Uterus (tissue), 4 donors: ENCODE results near the gene ADARB2. TPM values are rescaled to one million over a fixed set of nuclear protein-coding genes. Genes with fewer than 3 reads are reported as not detected.

Source experiments
- DNase-seq, 2 donors: peaks; one replicate each; pipeline ENCODE4 v3.0.0-alpha.2; 2019 to 2020
- H3K27ac ChIP-seq, 2 donors: fragments of 200-600 bp; sonication (generic); 1 replicate in 1 of 2; 2 replicates in 1 of 2; pipeline ENCODE4 v1.5.1; 2016 to 2018
- H3K27me3 ChIP-seq, 2 donors: fragments of 200-600 bp; sonication (generic); one replicate each; pipeline ENCODE4 v1.5.1; 2018 to 2019; ENCODE audit warnings: control low read depth in 1 of 2
- H3K36me3 ChIP-seq, 2 donors: fragments of 200-600 bp; sonication (generic); one replicate each; pipeline ENCODE4 v1.5.1; 2019; ENCODE audit warnings: control low read depth in 1 of 2
- H3K4me1 ChIP-seq, 2 donors: fragments of 200-600 bp; sonication (generic); one replicate each; pipeline ENCODE4 v1.5.1; 2018 to 2019; ENCODE audit warnings: control low read depth in 1 of 2
- H3K4me3 ChIP-seq, 2 donors: fragments of 200-600 bp; sonication (generic); 1 replicate in 1 of 2; 2 replicates in 1 of 2; pipeline ENCODE4 v1.5.1; 2018 to 2019; ENCODE audit warnings: mild to moderate bottlenecking in 1 of 2
- H3K9me3 ChIP-seq, 2 donors: fragments of 200-600 bp; sonication (generic); one replicate each; pipeline ENCODE4 v1.5.1; 2019; ENCODE audit warnings: control low read depth in 1 of 2
- CTCF ChIP-seq, 4 experiments: fragments of 200-600 bp in 2 of 4; fragments of 450-650 bp in 2 of 4; sonication (generic) in 2 of 4; IDR thresholded peaks; one replicate each; pipeline ENCODE4 v1.5.1; 2016 to 2019; ENCODE audit warnings: antibody characterized with exemption in 4 of 4, mild to moderate bottlenecking in 2 of 4, moderate library complexity in 1 of 4
- POLR2A ChIP-seq, 2 donors: fragments of 450-650 bp; IDR thresholded peaks; one replicate each; pipeline ENCODE4 v1.6.1; 2016; ENCODE audit warnings: antibody characterized with exemption in 2 of 2, mild to moderate bottlenecking in 1 of 2, moderate library complexity in 1 of 2
- intact Hi-C: fragments of 100-400 bp; cut with DNase I; formaldehyde crosslinking; loops from one replicate; pipeline ENCODE4 v1.15.1; 2023; ENCODE audit warnings: low total_unique reads
- total RNA-seq, 4 donors: library from RNA; depleted of rRNA in 3 of 4; stranded (reverse); fragments of >200 nt in 3 of 4; gene quantifications; one replicate each; pipeline versions ENCODE4 v1.1.0 to v1.2.4, GENCODE V29; 2014 to 2023
- donor health status: DM: yes; HTN: yes; CAD: no.

The ADARB2 gene
- total RNA-seq, 4 donors from 2014 or later: 0.76 to 2.6 (median 2.0) TPM; not detected in 1

GRCh38 chr10:1660386-1660785 is 76.9 kb downstream of the ADARB2 start:
- H3K36me3 ChIP-seq: no peaks in the 10 kb centered on the region
- no peaks in the 10 kb centered on the region for H3K27me3 ChIP-seq
- TF ChIP-seq CTCF (IDR thresholded peaks at IDR 0.05): no peak
- no peak for TF ChIP-seq POLR2A (IDR thresholded peaks at IDR 0.05)
- H3K4me1 ChIP-seq: no peaks in the 10 kb centered on the region
- no peaks in the 10 kb centered on the region for H3K9me3 ChIP-seq
- DNase-seq: no peak
- no peak overlapping the region for H3K27ac ChIP-seq
- H3K4me3 ChIP-seq: no peak overlapping the region
- intact Hi-C loops: no loop called here

- no peak for DNase-seq
- intact Hi-C loops: no loop called here
- no peaks in the 10 kb centered on the region for H3K4me1 ChIP-seq
- no peaks in the 10 kb centered on the region for H3K9me3 ChIP-seq
- no peak overlapping the region for H3K27ac ChIP-seq
- TF ChIP-seq POLR2A (IDR thresholded peaks at IDR 0.05) (no peak), CTCF (IDR thresholded peaks at IDR 0.05) (no peak)
- H3K36me3 ChIP-seq: no peaks in the 10 kb centered on the region
- H3K27me3 ChIP-seq: no peaks in the 10 kb centered on the region
- H3K4me3 ChIP-seq: no peak overlapping the region
Measured at GRCh38 chr10:1659221-1659791, 78.0 kb downstream of the ADARB2 start.

- Histone ChIP-seq H3K27me3 (no peaks in the 10 kb centered on the region), H3K4me3 (no peak overlapping the region)
- intact Hi-C loops: no loop called here
Measured at GRCh38 chr10:1658658-1659057, 78.7 kb downstream of the ADARB2 start.

GRCh38 chr10:1657479-1657878 is 79.8 kb downstream of the ADARB2 start:
- intact Hi-C loops: no loop called here
- H3K9me3 ChIP-seq: no peaks in the 10 kb centered on the region
- TF ChIP-seq CTCF (IDR thresholded peaks at IDR 0.05) (no peak), POLR2A (IDR thresholded peaks at IDR 0.05) (no peak)
- no peak overlapping the region for H3K4me3 ChIP-seq
- H3K36me3 ChIP-seq: no peaks in the 10 kb centered on the region
- no peak for DNase-seq
- no peak overlapping the region for H3K27ac ChIP-seq
- no peaks in the 10 kb centered on the region for H3K4me1 ChIP-seq
- H3K27me3 ChIP-seq: no peaks in the 10 kb centered on the region

More at GRCh38 chr10:1658658-1659057, 78.7 kb downstream of the ADARB2 start:
- no peaks in the 10 kb centered on the region for H3K9me3 ChIP-seq
- no peak for TF ChIP-seq POLR2A (IDR thresholded peaks at IDR 0.05)
- no peak for TF ChIP-seq CTCF (IDR thresholded peaks at IDR 0.05)
- no peaks in the 10 kb centered on the region for H3K36me3 ChIP-seq
- H3K4me1 ChIP-seq: no peaks in the 10 kb centered on the region
- DNase-seq: no peak
- H3K27ac ChIP-seq: no peak overlapping the region

GRCh38 chr10:1655367-1655766 is 82.0 kb downstream of the ADARB2 start:
- intact Hi-C loops: no loop called here
- DNase-seq: no peak
- H3K27me3 ChIP-seq: no peaks in the 10 kb centered on the region
- H3K36me3 ChIP-seq: no peaks in the 10 kb centered on the region
- H3K9me3 ChIP-seq: no peaks in the 10 kb centered on the region
- H3K27ac ChIP-seq: no peak overlapping the region
- TF ChIP-seq CTCF (IDR thresholded peaks at IDR 0.05) (no peak), POLR2A (IDR thresholded peaks at IDR 0.05) (no peak)
- H3K4me1 ChIP-seq: no peaks in the 10 kb centered on the region
- H3K4me3 ChIP-seq: no peak overlapping the region
